DMS79 treated with DMSO at 0.1 percent for 48 hours (cell line): ENCODE results near the gene CDC37L1.

Experiments used
- DNase-seq: peaks from one replicate; lab custom pipeline; 2025; lab: John Stamatoyannopoulos, UW

CDC37L1 gene

GRCh38 chr9:4669890-4670289 lies 9.5 kb upstream of the CDC37L1 start:
- DNase-seq, result no peak

- no peak for DNase-seq
Measured at GRCh38 chr9:4670591-4670990, 8.8 kb upstream of the CDC37L1 start.

DNA sequence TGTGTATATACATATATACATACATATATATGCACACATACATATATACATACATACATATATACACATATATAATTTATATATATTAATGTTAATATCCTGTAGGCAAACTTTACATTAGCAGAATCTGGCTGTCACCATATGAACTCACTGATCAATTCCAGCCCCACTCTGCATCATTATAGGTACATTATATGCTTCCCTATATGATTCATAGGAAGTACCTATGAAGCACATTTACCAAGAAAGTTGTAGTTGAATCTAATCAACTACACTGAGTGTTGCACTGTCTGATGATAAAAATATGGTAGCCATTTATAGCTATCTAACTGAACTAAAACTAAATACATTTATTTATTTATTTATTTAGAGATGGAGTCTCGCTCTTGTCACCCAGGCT lies 7.6 kb upstream of the CDC37L1 start:
- DNase-seq, result no peak

DNA sequence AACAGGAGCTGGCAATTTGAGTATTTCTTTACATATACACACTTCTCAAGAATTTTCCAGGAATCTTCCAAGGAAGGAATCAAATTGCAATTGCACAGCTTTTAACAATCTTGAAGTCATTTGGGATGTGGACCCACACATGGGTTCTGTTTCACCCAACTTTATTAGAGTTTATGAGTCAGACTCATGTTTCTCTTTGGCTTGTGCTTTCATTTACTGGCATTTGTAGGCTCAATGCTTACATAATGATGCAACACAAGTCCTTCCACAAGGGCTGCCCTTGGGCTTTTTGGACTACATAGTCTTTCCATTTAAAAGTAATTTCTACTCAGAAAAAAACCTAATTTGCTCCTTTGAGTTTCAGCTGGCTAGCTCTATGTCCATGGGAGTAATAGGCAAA lies 4.6 kb upstream of the CDC37L1 start:
- no peak for DNase-seq

DNA sequence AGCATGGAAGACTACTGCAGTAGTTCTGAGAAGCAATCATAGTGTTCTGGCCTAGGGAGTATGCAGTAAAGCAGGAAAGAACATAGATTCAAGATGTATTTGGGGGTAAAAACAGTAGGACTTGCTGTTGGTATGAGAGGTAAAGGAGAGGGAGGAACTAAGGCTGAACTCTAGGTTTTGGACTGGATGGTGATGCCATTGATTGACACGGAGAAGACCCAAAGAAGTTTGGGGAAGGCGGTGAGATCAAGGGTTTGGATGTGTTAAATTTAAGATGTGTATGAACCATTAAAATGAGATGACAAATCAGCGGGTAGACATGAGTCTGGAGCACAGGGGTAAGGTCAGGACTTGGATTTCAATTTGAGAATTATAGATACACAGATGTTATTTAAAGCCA lies 2.0 kb upstream of the CDC37L1 start:
- no peak for DNase-seq

DNA sequence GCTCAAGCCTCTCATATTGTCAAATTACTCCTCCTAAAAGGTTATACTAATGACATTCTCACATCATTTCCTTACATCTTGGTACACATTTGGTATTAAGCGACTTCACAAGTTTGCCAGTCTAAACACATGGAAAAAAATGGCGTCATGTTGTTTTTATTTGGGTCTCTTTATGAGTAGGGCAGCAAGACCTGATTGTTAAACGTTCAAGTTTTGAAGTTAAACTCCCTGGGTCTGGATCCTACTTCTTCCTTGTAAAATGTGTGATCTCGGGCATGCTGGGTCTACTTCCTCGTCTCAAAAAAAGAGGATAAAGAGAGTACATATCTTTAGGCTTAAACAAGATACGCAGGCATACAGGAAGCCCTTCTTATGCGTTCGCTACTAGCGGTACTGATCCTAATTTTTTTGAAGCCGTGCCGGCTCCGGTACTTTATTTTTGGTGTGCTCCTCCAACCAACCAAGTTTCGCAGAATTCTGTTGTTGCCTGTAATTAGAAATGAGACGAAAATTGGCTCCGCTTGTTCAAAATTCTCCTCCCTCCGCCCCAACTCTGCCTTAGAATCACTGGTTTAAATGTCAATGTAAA lies 596 bp upstream of the CDC37L1 start:
- DNase-seq, result peak; percentile 66

DNA sequence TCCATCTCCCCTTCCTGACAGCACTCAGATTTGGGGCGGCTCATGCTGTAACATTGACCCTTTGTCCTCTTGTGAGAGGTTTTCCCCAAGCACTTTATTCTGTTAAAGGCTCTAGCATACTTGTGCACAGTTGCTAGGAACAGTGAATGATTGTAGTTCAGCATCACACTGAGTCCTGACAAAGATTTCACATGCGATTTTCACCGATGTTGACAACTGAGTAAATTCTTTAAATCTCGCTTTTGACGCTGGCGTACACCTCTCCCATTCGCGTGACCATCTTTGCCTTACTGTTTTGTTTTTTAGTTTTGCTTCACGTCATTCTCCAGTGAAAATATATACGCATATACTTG lies 780 bp downstream of the CDC37L1 start:
- no peak for DNase-seq

DNA sequence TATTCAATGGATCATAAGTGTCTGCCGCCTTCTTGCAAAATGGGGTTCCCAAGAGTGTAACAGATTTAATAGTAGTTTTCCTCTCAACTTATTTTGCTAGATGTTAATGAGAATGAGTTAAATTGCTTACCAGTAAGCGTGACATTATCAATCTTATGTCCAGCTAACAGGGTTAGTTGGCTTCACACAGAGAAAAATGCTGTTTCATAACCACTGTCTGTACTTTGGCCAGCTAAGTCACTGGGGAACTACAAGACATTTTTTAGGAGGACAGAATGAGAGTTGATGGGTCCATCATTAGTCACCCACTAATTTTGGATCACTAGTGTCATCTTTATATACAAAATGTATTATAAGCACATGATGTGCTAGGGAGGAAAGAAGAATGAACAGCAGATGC lies 1.4 kb downstream of the CDC37L1 start:
- DNase-seq, result no peak

DNA sequence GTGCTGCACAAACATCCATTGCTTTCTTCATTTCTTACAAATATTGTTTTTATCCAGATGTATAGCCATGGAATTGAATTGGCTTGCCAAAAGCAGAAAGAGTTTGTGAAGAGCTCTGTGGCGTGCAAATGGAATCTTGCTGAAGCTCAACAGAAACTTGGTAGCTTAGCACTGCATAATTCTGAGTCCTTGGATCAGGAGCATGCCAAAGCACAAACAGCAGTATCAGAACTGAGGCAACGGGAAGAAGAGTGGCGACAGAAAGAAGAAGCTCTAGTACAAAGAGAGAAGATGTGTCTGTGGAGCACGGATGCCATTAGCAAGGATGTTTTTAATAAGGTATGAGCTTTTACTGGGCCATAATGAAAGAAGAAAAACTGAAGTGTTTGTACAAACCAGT lies 5.5 kb downstream of the CDC37L1 start:
- DNase-seq, result no peak

DNA sequence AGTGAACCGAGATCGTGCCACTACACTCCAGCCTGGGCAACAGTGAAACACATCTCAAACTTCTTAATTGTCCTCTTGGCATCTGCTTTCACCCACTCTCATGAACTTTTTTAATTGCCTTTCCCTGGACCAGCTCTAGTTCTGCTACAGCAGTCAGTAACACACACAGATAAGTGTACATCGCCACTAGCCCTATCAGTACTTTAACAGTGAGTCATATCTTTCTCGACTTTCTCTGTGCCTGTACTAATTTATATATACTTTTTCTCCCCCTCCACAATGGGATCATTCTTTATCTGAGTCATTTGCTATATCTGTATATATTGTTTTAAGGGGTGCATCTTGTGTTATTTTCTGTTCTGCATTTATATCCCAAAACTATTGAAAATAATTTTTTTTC lies 6.7 kb downstream of the CDC37L1 start:
- DNase-seq, result no peak

DNA sequence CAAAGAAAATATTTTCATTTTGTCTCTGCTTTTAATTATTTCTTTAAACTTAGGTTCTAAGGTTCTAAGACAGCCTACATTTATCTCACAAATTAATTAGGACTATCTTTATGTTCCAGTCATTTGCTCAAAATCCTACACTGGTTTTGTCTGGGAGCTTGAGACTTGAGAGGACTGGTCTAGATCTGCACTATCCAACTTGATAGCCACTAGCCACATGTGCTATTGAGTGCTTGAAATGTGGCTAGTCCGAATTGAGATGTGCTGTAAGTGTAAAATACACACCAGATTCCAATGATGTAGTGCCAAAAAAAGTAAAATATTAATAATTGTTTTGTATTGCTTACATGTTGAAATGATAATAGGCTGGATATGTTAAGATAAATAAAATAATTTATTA lies 7.2 kb downstream of the CDC37L1 start:
- DNase-seq, result no peak

- no peak for DNase-seq
Measured at GRCh38 chr9:4689021-4689420, 9.7 kb downstream of the CDC37L1 start.

- DNase-seq, result no peak
Measured at GRCh38 chr9:4689687-4690104, 10.3 kb downstream of the CDC37L1 start.

DNA sequence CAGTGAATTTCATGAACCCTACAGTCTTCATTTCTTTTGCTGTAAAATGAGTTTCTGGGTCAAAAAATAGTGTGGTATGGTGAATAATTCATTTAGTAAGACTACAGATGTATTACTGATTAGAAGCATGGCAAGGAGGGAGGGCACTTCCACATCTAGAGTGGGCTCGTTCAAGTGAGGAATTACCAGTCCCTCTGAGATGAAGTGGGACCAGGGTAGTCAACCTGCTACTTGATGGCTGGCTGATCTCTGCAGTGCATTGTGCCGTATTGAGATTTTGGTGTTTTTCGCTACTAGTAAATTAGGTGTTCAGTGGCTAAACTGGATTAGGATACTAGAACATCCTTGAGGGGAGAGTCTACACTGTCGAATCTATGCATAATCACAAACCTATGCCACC lies 10.8 kb downstream of the CDC37L1 start:
- DNase-seq, result no peak

- DNase-seq, result no peak
Measured at GRCh38 chr9:4691795-4692194, 12.4 kb downstream of the CDC37L1 start.

GRCh38 chr9:4700091-4700490 lies 20.7 kb downstream of the CDC37L1 start:
- no peak for DNase-seq

- DNase-seq, result no peak
Measured at GRCh38 chr9:4700932-4701331, 21.6 kb downstream of the CDC37L1 start.

DNA sequence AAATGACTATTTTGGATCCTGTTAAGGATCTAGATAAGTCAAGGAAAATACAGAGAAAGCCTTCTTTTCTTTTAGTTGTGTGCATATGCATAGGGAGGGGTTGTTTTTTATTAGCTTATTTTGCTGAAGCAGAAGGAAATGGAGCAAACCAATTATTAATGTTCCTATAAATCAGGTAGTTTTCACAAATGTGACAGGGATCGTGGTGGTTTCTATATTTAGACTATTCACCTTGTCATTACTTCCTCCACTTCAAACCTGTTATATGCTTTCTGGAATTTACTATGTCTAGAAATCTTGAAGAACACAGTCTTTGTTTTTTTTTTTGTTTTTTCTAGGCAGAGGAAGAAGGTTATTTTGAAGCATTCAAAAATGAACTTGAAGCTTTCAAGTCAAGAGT lies 22.2 kb downstream of the CDC37L1 start:
- no peak for DNase-seq

DNA sequence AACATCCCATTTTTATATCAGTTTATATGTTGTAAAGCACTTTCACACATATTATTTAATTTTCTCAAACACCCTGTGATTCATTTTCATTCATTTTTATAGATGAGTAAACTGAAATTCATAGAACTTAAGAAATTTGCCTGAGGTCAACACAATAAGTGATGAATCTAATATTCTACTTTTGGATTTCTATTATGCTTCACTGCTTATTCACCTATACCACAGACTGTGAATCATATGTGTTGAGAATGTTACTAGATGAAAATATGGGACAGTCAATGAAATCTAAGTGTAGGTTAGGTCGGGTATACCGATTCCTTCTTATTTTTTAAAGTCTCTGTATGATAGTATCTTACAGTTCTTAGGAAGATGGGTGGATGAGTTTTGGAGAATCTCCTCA lies 24.8 kb downstream of the CDC37L1 start:
- no peak for DNase-seq

DNA sequence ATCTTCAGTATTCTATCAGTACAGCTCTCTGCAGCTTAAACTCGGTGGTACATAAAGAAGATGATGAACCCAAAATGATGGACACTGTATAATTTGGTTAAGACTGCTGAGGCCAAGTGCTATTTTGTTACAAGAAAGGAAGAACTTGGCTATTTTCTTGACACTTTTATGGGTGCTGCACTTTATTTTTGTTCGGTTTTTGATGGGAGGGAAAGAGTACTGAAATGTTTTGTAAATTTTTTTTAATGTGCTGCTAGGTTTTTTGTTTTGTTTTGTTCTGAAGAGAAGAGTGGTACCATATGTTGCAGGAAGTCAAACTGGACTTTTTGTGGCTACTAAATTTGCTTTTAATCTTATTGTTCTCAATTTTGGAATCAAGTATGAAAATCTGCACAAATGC lies 26.7 kb downstream of the CDC37L1 start:
- DNase-seq, result no peak

DNA sequence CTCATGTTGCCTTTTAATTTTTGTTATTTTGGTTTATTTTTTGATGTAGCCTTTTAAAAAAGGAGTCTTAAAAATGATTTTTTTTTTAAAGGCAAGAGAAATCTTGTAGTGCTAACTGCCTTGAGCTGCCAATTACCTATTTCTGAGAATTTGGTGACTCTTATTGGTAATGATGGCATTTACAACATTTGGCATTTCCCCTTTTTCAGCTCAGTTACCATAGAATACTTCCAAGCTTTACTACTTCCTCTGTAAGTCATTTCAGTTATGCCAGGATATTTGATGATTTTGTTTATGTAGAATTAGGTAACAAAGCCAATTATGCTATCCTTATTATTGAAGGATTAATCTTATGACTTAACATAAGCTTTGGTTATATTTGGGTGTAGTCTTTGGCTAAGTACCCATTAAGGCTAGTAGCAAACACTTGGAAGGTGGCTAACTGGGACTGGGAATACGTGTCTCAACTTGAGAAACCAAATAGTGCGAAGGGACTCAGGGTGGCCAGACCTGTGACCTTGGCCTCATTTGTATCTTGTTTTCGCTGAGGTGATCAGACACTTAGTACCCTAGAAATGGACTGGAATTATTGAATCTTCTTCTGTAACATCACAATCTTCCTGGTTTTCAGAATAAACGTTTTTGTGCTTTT lies 27.7 kb downstream of the CDC37L1 start:
- DNase-seq, result no peak

DNA sequence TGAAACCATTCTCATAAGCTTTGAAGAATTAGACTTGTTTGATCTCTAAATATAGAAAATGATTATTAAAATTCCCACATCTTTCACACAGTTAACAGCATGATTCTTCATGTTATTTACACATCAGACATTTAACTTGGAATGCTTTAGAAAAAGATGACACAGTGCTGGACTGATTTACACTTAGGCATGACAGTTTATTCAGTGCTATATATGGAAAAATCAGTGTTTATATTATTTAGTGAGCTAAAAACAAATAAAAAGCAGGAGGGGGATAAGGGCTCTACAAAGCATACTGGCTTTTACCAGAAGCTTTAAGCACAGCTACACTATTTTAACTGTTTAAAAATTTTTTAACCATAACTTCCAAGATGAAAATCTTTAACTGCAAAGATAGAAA lies 30.0 kb downstream of the CDC37L1 start:
- no peak for DNase-seq

GRCh38 chr9:4713849-4714248 lies 34.5 kb downstream of the CDC37L1 start:
- no peak for DNase-seq

- DNase-seq, result no peak
Measured at GRCh38 chr9:4714266-4715016, 35.1 kb downstream of the CDC37L1 start.
